IMR-90 (cell line): ENCODE data around the gene SARNP.

Experiments
- BHLHE40 ChIP-seq: fragments of 150-350 bp; IDR thresholded peaks from 2 replicates; pipeline ENCODE4 v1.6.1; 2016; ENCODE audit warnings: mild to moderate bottlenecking, low read depth, low read length
- CEBPB ChIP-seq: IDR thresholded peaks from 2 replicates; pipeline ENCODE4 v1.6.1; 2012; ENCODE audit warnings: low read depth, low read length, improper control_type of control experiment
- CHD1 ChIP-seq: IDR thresholded peaks from 2 replicates; pipeline ENCODE4 v1.6.1; 2012; ENCODE audit warnings: low read depth, low read length, improper control_type of control experiment
- FOS ChIP-seq: fragments of 150-350 bp; IDR thresholded peaks from 2 replicates; pipeline ENCODE4 v1.6.1; 2016; ENCODE audit warnings: low read depth, low read length
- MXI1 ChIP-seq: IDR thresholded peaks from 2 replicates; pipeline ENCODE4 v1.6.1; 2012; ENCODE audit warnings: low read depth, mild to moderate bottlenecking, low read length, moderate library complexity, borderline replicate concordance
- POLR2A ChIP-seq: IDR thresholded peaks from 2 replicates; pipeline ENCODE4 v1.6.1; 2012; ENCODE audit warnings: mild to moderate bottlenecking, low read depth, low read length
- RAD21 ChIP-seq: IDR thresholded peaks from 2 replicates; pipeline ENCODE4 v1.6.1; 2012; ENCODE audit warnings: low read length, improper control_type of control experiment
- RCOR1 ChIP-seq: IDR thresholded peaks from 2 replicates; pipeline ENCODE4 v1.6.1; 2012; ENCODE audit warnings: mild to moderate bottlenecking, low read length, improper control_type of control experiment; ENCODE audit not compliant: insufficient replicate concordance
- RFX5 ChIP-seq: IDR thresholded peaks from 2 replicates; pipeline ENCODE4 v1.8.0; 2012; ENCODE audit warnings: low read depth, mild to moderate bottlenecking, low read length, moderate library complexity
- SMC3 ChIP-seq: fragments of 150-350 bp; IDR thresholded peaks from 2 replicates; pipeline ENCODE4 v1.6.1; 2016; ENCODE audit warnings: low read depth, mild to moderate bottlenecking, antibody characterized with exemption, low read length, moderate library complexity
- TF ChIP-seq, protein P1 (sequence below): conservative IDR thresholded peaks from 2 replicates; pipeline ENCODE4 v1.5.1; 2012; ENCODE audit warnings: mild to moderate bottlenecking, low read depth, low read length, improper control_type of control experiment
- TF ChIP-seq, protein P2 (sequence below): fragments of 150-350 bp; IDR thresholded peaks from 2 replicates; pipeline ENCODE4 v1.6.1; 2016; ENCODE audit warnings: low read depth, mild to moderate bottlenecking, low read length, moderate library complexity, borderline replicate concordance

DNA sequence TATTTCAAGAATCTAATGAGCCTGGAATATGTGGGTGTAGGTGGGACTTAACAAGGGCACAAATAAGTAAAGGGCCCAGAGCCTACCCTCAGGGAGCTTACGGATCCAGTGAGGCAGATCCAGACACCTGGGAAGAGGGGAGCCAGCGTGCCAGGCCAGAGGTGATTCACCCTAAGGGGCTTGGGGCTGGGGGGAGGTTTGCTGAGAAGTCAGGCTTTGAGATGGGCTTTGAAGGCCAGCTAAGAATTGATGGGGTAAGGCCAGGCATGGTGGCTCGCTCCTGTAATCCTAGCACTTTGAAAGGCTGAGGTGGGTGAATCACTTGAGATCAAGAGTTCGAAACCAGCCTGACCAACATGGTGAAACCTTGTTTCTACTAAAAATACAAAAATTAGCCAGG, 25.9 kb upstream of the SARNP start:
- TF ChIP-seq, protein P1, sequence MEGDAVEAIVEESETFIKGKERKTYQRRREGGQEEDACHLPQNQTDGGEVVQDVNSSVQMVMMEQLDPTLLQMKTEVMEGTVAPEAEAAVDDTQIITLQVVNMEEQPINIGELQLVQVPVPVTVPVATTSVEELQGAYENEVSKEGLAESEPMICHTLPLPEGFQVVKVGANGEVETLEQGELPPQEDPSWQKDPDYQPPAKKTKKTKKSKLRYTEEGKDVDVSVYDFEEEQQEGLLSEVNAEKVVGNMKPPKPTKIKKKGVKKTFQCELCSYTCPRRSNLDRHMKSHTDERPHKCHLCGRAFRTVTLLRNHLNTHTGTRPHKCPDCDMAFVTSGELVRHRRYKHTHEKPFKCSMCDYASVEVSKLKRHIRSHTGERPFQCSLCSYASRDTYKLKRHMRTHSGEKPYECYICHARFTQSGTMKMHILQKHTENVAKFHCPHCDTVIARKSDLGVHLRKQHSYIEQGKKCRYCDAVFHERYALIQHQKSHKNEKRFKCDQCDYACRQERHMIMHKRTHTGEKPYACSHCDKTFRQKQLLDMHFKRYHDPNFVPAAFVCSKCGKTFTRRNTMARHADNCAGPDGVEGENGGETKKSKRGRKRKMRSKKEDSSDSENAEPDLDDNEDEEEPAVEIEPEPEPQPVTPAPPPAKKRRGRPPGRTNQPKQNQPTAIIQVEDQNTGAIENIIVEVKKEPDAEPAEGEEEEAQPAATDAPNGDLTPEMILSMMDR, result no peak
- TF ChIP-seq CEBPB (no peak), POLR2A (no peak), MXI1 (no peak), FOS (no peak), RCOR1 (no peak), SMC3 (no peak), RFX5 (no peak), CHD1 (no peak), BHLHE40 (no peak), RAD21 (no peak)
- TF ChIP-seq, protein P2, sequence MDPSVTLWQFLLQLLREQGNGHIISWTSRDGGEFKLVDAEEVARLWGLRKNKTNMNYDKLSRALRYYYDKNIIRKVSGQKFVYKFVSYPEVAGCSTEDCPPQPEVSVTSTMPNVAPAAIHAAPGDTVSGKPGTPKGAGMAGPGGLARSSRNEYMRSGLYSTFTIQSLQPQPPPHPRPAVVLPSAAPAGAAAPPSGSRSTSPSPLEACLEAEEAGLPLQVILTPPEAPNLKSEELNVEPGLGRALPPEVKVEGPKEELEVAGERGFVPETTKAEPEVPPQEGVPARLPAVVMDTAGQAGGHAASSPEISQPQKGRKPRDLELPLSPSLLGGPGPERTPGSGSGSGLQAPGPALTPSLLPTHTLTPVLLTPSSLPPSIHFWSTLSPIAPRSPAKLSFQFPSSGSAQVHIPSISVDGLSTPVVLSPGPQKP, result no peak
